Fibroblast of lung (primary cell): ENCODE data around the gene AK5.

ENCODE experiments used
- CTCF ChIP-seq, 2 donors: IDR thresholded peaks in 1 of 2; conservative IDR thresholded peaks in 1 of 2; 1 replicate in 1 of 2; 2 replicates in 1 of 2; pipeline ENCODE4 v1.5.1; 2011 to 2012; ENCODE audit warnings: low read length in 2 of 2, control low read depth in 1 of 2, inconsistent platforms in 1 of 2, low read depth in 1 of 2, mild to moderate bottlenecking in 1 of 2
- EZH2 ChIP-seq: IDR thresholded peaks from 2 replicates; pipeline ENCODE4 v1.5.1; 2012; ENCODE audit warnings: low read length, control low read depth, mild to moderate bottlenecking; ENCODE audit errors: missing control alignments

- TF ChIP-seq CTCF (conservative IDR thresholded peaks at IDR 0.05 in 1 of 2, IDR thresholded peaks at IDR 0.05 in 1 of 2; ENCODE audit: low read depth in 1 of 2, low read length in 2 of 2) (no peak), EZH2 (no peak)
Observed at GRCh38 chr1:77290576-77290975, 8.8 kb downstream of the AK5 start.
